Ishikawa (cell line): ENCODE measurements around the gene MEG3.

ENCODE experiments used
- CEBPB ChIP-seq: IDR thresholded peaks from 2 replicates; pipeline ENCODE4 v1.6.1; 2012
- CREB1 ChIP-seq: IDR thresholded peaks from 2 replicates; pipeline ENCODE4 v1.6.1; 2012; ENCODE audit warnings: low read depth
- EGR1 ChIP-seq: IDR thresholded peaks from 2 replicates; pipeline ENCODE4 v1.6.1; 2012
- EP300 ChIP-seq: IDR thresholded peaks from 2 replicates; pipeline ENCODE4 v1.6.1; 2012; ENCODE audit warnings: borderline replicate concordance
- FOXM1 ChIP-seq: IDR thresholded peaks from 2 replicates; pipeline ENCODE4 v1.6.1; 2012; ENCODE audit warnings: low read depth, borderline replicate concordance
- MAX ChIP-seq: IDR thresholded peaks from 2 replicates; pipeline ENCODE4 v1.6.1; 2012
- NFIC ChIP-seq: IDR thresholded peaks from 2 replicates; pipeline ENCODE4 v1.6.1; 2012
- RAD21 ChIP-seq: IDR thresholded peaks from 2 replicates; pipeline ENCODE4 v1.6.1; 2012; ENCODE audit warnings: low read depth
- REST ChIP-seq: IDR thresholded peaks from 2 replicates; pipeline ENCODE4 v1.6.1; 2012; ENCODE audit warnings: low read depth, mild to moderate bottlenecking
- TAF1 ChIP-seq: IDR thresholded peaks from 2 replicates; pipeline ENCODE4 v1.6.1; 2012; ENCODE audit warnings: low read depth, mild to moderate bottlenecking
- TCF12 ChIP-seq: IDR thresholded peaks from 2 replicates; pipeline ENCODE4 v1.6.1; 2012; ENCODE audit warnings: low read depth
- TEAD4 ChIP-seq: IDR thresholded peaks from 2 replicates; pipeline ENCODE4 v1.6.1; 2012
- USF1 ChIP-seq: IDR thresholded peaks from 2 replicates; pipeline ENCODE4 v1.6.1; 2012
- YY1 ChIP-seq: IDR thresholded peaks from 2 replicates; pipeline ENCODE4 v1.6.1; 2012; ENCODE audit warnings: low read depth
- ZBTB7A ChIP-seq: IDR thresholded peaks from 2 replicates; pipeline ENCODE4 v1.6.1; 2012; ENCODE audit warnings: low read depth

MEG3 gene

GRCh38 chr14:100800041-100800440, 25.9 kb upstream of the MEG3 start:
- TF ChIP-seq EGR1 (no peak), CREB1 (no peak), CEBPB (no peak), NFIC (no peak), REST (no peak), YY1 (no peak), TEAD4 (no peak), MAX (no peak), FOXM1 (no peak), TAF1 (no peak)

- no peak for TF ChIP-seq CREB1
- TF ChIP-seq YY1 = no peak
Measured at GRCh38 chr14:100802179-100802578, 23.7 kb upstream of the MEG3 start.

GRCh38 chr14:100802766-100803165, 23.2 kb upstream of the MEG3 start:
- TF ChIP-seq EGR1 (no peak), EP300 (no peak), TCF12 (no peak), YY1 (no peak), MAX (no peak), TEAD4 (no peak), RAD21 (no peak), FOXM1 (no peak), TAF1 (no peak), CEBPB (no peak), USF1 (no peak), REST (no peak), NFIC (no peak)

- TF ChIP-seq ZBTB7A = no peak
- no peak for TF ChIP-seq REST
Measured at GRCh38 chr14:100803226-100803625, 22.7 kb upstream of the MEG3 start.

GRCh38 chr14:100803676-100804075, 22.2 kb upstream of the MEG3 start:
- TF ChIP-seq ZBTB7A (no peak), YY1 (no peak), USF1 (no peak), REST (no peak), NFIC (no peak), TCF12 (no peak), CEBPB (no peak), EP300 (no peak), CREB1 (no peak), EGR1 (no peak), FOXM1 (no peak), TEAD4 (no peak), TAF1 (no peak), RAD21 (no peak), MAX (no peak)
